GM12892 (cell line): Measurements from ENCODE around the gene ARHGAP26.

ENCODE experiments used
- DNase-seq: peaks from one replicate; pipeline ENCODE4 v3.0.0; 2011; ENCODE audit not compliant: insufficient read length
- FAIRE-seq: peaks from 2 replicates; lab custom pipeline; 2011; peaks lifted over from hg19 to GRCh38; lab: Jason Lieb, UNC
- POLR2A ChIP-seq: IDR thresholded peaks from 2 replicates; pipeline ENCODE4 v1.6.1; 2011; ENCODE audit warnings: low read depth, low read length, control low read depth
- POLR2AphosphoS5 ChIP-seq: IDR thresholded peaks from 2 replicates; pipeline ENCODE4 v1.6.1; 2011; ENCODE audit warnings: low read depth, low read length, control low read depth
- TAF1 ChIP-seq: IDR thresholded peaks from 2 replicates; pipeline ENCODE4 v1.6.1; 2011; ENCODE audit warnings: low read depth, mild to moderate bottlenecking, control low read depth, low read length, borderline replicate concordance

ARHGAP26 gene

GRCh38 chr5:143036146-143036927 is 266.2 kb downstream of the ARHGAP26 start:
- no peak for TF ChIP-seq TAF1
- TF ChIP-seq POLR2A: no peak
- no peak for TF ChIP-seq POLR2AphosphoS5
- DNase-seq (no peak), FAIRE-seq (peak; percentile 79)

- no peak for DNase-seq
- peak; percentile 77 for FAIRE-seq
- TF ChIP-seq TAF1: no peak
- no peak for TF ChIP-seq POLR2AphosphoS5
- TF ChIP-seq POLR2A: no peak
Measured at GRCh38 chr5:143037071-143037470, 266.9 kb downstream of the ARHGAP26 start.

GRCh38 chr5:143037708-143038107 is 267.5 kb downstream of the ARHGAP26 start:
- DNase-seq (no peak), FAIRE-seq (peak; percentile 27)
- TF ChIP-seq TAF1 (no peak), POLR2A (no peak), POLR2AphosphoS5 (no peak)

GRCh38 chr5:143040622-143041021 is 270.4 kb downstream of the ARHGAP26 start:
- no peak for FAIRE-seq
- DNase-seq: no peak
- TF ChIP-seq TAF1 (no peak), POLR2AphosphoS5 (no peak), POLR2A (no peak)

GRCh38 chr5:143041461-143041860 is 271.3 kb downstream of the ARHGAP26 start:
- TF ChIP-seq TAF1: no peak
- no peak for TF ChIP-seq POLR2A
- DNase-seq (no peak), FAIRE-seq (no peak)

- no peak for TF ChIP-seq TAF1
- TF ChIP-seq POLR2AphosphoS5: no peak
- no peak for TF ChIP-seq POLR2A
- FAIRE-seq (no peak), DNase-seq (no peak)
Measured at GRCh38 chr5:143041972-143042770, 272.0 kb downstream of the ARHGAP26 start.

- no peak for FAIRE-seq
- TF ChIP-seq POLR2A: no peak
- TF ChIP-seq TAF1: no peak
- no peak for TF ChIP-seq POLR2AphosphoS5
- DNase-seq: no peak
Measured at GRCh38 chr5:143044265-143044664, 274.1 kb downstream of the ARHGAP26 start.

GRCh38 chr5:143045062-143045461 is 274.9 kb downstream of the ARHGAP26 start:
- DNase-seq: no peak
- TF ChIP-seq POLR2AphosphoS5 (no peak), POLR2A (no peak), TAF1 (no peak)
- no peak for FAIRE-seq

GRCh38 chr5:143046314-143046713 is 276.1 kb downstream of the ARHGAP26 start:
- TF ChIP-seq POLR2A: no peak
- TF ChIP-seq POLR2AphosphoS5: no peak
- no peak for TF ChIP-seq TAF1
- FAIRE-seq (no peak), DNase-seq (no peak)

- no peak for FAIRE-seq
- DNase-seq: no peak
Measured at GRCh38 chr5:143047091-143047490, 276.9 kb downstream of the ARHGAP26 start.

GRCh38 chr5:143050183-143050582 is 280.0 kb downstream of the ARHGAP26 start:
- no peak for DNase-seq
- TF ChIP-seq POLR2AphosphoS5: no peak
- no peak for TF ChIP-seq TAF1
- no peak for TF ChIP-seq POLR2A
- FAIRE-seq: peak; percentile 36

More at GRCh38 chr5:143047091-143047490, 276.9 kb downstream of the ARHGAP26 start:
- no peak for TF ChIP-seq POLR2A
- no peak for TF ChIP-seq TAF1
- no peak for TF ChIP-seq POLR2AphosphoS5

GRCh38 chr5:143051244-143052058 is 281.3 kb downstream of the ARHGAP26 start:
- DNase-seq (no peak), FAIRE-seq (peak; percentile 88)
- TF ChIP-seq POLR2AphosphoS5: no peak
- no peak for TF ChIP-seq POLR2A
- no peak for TF ChIP-seq TAF1
